HG02885 (cell line): ENCODE measurements around the gene KIAA1328.

Source experiments
- ATAC-seq: cut with Tn5 transposase; IDR thresholded peaks from one replicate; pipeline ENCODE4 v1.9.1; 2021; ENCODE audit warnings: mild to moderate bottlenecking; ENCODE audit not compliant: unreplicated experiment, poor library complexity

KIAA1328 gene

DNA sequence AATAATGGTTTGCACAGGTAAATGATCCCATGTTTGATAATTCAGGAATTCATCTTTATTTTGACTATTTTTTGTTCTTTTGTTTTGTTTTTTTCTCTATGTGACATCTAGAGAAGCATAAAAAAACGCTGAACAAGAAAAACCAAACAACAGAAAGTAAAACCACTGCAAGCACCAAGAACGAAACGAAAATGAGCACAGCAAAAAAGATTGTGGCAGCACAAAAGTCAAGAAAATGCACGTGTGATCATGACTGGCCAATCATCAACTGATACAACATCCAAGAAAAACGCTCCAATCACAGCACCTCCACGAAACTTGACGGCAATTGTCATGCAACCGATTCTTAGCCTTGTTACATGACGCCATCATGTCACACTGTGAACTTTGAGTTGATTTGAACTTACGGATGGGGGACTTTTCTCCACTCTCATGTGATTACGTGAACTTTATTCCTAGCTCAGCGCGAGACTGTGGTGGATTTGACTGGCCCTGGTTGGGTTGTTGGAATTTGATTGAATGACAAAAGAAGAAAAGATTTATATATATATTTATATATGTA is 417.9 kb downstream of the KIAA1328 start:
- ATAC-seq = no peak

GRCh38 chr18:37247497-37248161 is 418.7 kb downstream of the KIAA1328 start:
- no peak for ATAC-seq

GRCh38 chr18:37248281-37248680 is 419.4 kb downstream of the KIAA1328 start:
- ATAC-seq = no peak

DNA sequence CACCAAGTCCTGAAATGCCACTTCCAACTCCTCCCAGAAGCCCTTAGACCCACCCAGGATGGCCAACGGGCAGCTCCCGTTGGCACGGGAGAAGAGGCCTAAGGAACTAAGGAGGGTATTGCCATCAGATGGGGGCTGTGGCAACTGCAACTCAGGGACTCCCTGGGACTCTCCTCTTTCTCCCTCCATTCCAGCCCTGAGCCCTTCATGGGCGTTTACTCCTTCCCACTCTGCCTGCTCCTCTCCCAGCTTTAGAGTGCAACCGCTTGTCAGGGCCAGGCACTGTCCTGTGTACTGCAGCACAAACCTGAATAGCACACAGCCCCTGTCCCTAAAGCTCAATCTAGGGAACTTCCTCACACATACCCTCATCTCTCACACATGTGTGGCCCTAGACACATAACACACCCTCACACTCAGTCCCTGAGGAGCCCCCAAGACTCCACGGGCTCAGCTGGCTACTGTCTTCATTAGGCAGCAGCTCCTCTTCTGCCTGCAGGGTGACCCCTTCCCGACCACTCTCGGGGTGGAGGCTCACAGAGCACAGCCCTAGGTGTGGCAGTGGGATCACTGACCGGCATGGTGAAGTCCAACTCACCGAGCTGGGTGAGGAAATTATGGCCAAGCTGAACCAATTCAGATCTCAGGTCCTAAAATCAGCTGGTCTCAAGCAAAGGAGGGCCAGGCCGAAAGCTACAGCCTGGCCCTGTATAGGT is 420.4 kb downstream of the KIAA1328 start:
- no peak for ATAC-seq

DNA sequence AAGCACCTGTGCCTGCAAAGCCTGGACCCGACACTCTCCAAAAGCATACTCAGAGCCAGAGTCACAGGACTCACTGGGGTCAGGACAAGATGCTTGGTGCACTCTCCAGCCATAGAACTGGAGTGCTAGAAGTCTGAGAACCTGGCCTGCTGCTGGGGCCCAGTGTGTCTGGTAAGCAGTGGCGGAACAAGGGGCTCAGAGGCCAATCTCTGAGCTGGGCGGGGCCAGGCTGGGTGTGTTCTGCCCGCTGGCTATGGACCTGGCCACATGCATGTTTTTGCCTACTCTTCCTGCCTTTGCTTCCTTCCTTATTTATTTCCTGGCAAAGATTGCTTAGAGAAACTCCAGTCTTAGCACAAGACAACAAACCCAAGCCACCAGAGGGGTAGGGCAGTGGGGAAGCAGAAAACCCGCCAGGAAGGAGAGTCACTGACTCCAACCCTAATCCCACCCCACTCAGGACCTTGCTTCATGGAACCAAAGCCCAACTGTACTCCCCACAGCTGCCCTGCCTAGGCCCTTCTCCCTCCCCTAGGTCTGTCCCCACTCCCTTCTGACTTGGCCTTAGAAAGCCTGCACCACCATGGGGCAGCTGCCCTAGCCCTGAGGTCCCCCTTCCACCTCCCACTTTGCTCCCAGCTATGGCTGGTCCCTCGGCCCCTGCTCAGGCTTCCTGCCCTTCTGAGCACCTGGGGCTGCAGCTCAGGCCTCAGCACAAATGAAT is 421.1 kb downstream of the KIAA1328 start:
- no peak for ATAC-seq

GRCh38 chr18:37251679-37252078 is 422.8 kb downstream of the KIAA1328 start:
- ATAC-seq = no peak

GRCh38 chr18:37252342-37252741 is 423.4 kb downstream of the KIAA1328 start:
- no peak for ATAC-seq

GRCh38 chr18:37252854-37253393 is 424.0 kb downstream of the KIAA1328 start:
- ATAC-seq = no peak

DNA sequence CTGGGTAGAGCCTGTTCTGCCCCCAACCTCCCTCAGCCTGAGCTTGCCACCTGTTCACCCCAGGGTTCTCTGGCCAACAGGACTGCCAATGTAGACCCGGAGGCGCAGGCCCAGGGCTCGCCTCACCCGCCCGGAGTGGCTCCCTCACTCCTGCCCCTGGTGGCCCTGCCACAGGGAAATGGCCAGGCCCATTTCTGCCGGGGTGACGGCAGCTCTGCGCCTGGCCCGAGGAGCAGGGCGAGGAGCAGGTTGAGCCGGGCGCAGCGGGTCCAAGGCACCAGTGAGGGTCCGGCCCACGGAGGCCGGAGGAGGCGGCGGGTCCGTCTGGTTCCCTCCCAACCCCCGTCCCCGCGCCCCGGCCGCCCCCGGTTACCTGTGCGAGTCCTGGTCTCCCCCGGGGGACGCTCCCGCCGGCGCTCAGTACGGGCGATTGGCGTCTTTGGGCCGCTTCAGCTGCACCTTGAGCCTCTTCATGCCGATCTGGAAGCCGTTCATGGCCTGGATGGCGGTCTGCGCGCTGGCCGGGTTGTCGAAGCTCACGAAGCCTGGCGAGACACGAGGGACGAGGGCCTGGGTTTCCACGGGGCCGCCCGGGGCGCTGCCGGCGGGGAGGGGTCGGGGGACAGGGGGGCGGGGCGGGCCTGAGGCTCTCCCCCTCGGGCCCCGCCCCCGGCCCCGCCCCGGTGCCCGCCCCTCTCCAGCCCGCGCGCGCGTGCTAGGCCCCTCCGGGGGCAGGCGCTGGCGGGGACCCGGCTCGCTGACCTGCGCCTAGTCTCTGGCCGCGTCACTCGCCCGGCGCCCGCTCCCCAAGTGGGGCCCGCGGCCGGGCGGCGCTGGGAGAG is 424.7 kb downstream of the KIAA1328 start:
- no peak for ATAC-seq

- no peak for ATAC-seq
Observed at GRCh38 chr18:37254236-37254754, 425.4 kb downstream of the KIAA1328 start.

DNA sequence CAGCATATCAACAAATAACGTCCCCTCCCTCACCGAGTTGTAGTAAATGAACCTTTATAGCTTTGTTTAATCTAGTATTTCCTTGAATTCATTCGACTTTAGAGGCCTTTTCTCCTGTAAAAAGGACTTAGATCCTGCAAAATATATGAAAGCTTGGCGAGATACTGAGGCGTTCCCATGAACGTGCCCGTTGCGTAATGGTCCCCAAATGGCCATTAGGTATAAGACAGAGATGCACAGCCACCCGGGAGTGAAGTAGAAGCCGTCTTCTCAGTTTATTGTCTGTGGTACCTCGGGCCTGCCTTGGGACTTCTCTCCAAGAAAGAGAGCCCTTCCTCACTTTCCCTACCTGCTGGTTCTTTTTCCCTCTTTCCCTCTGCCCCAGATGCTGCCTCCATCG is 426.0 kb downstream of the KIAA1328 start:
- ATAC-seq = no peak

DNA sequence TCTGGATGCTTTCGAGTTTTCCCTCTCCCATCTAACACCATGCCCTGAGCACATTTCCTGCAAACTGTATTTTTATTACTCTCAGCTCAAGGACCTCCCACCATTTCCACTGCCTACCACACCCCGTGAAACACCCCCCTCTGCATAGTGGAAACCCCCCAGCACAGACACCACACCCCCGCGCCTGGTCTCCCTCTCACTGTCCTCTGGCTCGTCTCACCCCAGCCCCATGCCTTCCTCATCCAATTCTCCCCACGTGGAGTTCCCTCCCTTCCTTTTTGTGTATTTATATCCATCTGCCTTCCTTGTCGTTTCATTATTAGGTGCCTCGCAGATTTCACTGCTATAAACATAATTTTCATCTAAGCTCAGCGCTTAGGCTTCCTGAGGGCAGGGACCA is 429.2 kb downstream of the KIAA1328 start:
- no peak for ATAC-seq

DNA sequence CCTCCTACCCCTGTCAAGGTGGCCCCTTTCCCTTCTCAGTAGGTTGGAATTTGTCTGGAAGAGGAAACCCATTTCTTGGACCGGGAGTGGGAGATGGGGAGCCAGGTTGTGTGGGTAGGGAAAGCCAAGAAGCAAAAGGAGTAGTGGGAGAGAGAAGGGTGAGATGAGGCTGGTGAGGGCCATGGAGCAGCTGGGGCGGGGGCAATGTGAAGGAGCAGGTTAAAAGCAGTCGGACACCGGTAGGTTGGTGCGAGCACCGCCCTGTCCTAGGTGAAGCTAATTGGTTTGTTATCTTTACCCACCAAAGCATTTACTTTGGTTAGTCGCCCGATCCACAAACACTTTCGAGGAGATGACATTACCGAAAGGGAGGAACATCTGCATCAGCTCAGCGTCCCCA is 429.9 kb downstream of the KIAA1328 start:
- ATAC-seq = no peak

- ATAC-seq = no peak
Observed at GRCh38 chr18:37259711-37260110, 430.8 kb downstream of the KIAA1328 start.

GRCh38 chr18:37260367-37261093 is 431.6 kb downstream of the KIAA1328 start:
- no peak for ATAC-seq

GRCh38 chr18:37261246-37261840 is 432.4 kb downstream of the KIAA1328 start:
- no peak for ATAC-seq

DNA sequence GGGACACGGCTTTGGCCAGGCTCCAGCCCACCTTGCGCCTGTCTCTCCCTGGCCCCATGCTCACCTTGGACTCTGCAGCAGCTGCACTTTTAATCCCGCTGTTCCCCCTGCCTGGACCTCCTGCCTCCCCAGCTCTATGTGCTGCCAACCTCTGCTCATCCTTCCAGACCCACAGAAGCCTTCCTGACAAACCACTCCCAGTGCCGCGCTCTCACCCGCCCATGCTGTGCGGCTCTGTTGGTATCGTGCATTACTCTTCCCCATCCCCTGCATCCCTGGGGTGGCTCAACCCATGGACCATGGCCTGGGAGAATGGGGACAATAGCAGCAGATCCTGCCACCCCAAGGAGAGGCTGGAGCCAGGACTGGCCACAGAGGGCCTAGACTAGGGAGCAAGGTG is 433.1 kb downstream of the KIAA1328 start:
- ATAC-seq = no peak

- ATAC-seq = no peak
Observed at GRCh38 chr18:37264956-37265355, 436.0 kb downstream of the KIAA1328 start.

DNA sequence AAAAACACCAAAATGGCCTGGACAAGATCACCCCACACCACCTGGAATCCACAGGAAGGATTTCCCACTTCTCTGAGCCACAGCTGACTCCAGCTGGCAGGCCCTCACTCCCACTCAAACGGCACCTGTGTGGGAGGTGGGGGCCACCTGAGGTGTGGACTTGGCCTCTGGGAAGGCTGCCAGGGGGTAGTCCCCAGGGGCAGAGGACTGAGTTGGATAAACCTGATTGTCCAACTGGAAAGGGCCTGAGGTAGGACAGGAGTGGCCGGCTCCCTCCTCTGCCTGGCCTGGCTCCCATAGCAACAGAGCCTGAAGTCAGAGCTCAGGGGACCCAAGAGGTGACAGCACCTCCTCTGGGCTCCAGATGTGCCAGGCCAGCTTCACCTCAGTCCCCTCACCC is 436.5 kb downstream of the KIAA1328 start:
- ATAC-seq = no peak
